ENCODE data around the gene EEF1B2.
A peak's percentile ranks its signal among the peaks of the same experiment; 100 is the strongest.
"Not testable (repeated sequence)": the region's sequence is repeated elsewhere in the genome, so short reads cannot be mapped to it uniquely, and the experiment has no call there.

Gene EEF1B2

DNA sequence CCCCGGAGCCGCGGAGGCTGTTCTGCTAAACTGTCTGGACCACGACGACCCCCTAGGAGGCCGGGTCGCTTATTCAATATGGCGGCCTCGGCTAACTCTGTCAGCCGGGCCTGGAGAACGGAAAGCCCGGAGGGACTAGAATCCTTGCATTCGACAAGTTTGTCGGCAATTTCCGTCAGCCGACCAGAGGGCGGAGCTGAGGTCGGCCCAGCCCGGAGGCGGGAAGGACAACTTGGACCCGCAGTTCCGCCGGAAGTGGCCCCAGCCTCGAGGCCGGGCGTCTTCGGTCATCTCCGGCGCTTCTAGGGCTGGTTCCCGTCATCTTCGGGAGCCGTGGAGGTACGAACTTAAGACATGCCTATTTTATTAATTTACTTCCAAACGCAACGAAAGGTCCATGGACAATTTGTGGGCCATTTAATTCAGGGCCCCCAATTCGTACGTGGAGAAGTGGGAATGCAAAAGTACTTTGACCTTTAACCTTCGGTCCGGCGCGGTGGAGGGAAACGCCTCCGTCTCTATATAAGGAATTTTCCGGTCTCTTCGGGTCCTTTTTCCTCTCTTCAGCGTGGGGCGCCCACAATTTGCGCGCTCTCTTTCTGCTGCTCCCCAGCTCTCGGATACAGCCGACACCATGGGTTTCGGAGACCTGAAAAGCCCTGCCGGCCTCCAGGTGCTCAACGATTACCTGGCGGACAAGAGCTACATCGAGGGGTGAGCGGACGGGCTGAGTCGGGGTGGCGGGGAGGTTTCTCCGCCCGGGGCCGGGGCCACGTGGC lies at the start of gene EEF1B2, which contains the start of gene NDUFS1:
EEF1B2 (plus strand) TSS at position 550 of the 779 bp plus-strand sequence; CDS start at position 635, 85 bp downstream.
NDUFS1 (minus strand) TSS at position 99 of the 779 bp plus-strand sequence. CDS start 5,766 bp downstream, outside the sequence.
- peak; percentile 98 for DNase-seq

DNA sequence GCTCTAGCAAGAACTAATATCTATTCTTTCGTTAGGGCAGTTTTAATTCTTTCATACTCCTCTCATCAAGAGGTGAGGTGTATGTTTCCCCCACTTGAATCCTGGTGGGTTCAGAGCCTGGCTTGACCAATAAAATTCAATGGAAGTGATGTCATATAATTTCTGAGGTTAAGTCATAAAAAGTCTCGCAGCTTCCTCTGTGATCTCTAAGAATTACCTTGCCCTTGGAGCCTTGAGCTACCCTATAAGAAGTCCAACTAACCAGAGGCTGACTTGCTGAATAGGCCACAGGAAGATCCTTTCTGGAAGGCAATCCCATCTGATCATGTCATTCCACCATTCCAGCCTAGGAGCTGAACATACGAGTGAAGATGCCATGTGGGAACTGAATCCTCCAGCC lies 47.6 kb upstream of the EEF1B2 start:
- no peak for DNase-seq

DNA sequence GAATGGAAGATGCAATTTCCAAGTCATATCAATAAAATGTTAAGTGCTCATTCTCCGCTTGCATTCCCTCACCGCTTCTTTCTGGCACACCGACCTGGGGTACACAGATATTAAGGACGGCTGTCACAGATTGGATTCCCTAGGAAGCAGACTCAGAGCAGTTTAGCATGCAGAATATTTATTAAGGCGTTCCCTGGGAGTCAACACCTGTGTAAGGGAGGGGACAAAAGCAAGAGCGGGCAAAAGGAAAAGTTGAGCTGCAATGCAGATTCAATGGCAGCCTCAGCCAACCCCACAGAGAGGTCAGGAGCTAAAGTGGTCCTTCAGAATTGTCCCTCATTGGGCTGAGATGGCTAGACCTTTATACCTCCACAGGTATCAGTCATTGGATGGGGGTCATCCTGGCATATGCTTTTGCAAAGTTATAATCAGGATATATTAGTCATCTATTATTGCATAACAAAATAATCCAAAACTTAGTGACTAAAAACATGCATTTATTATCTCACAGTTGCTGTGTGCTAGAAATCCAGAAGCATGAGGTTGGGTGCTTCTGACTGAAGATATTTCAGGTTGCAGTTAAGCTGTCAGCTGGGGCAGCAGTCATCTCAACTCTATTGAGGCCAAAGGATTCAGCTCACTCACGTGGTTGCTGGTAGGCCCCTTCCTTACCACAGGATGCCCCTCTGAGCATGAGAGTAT lies 46.7 kb upstream of the EEF1B2 start:
- DNase-seq, result no peak

DNA sequence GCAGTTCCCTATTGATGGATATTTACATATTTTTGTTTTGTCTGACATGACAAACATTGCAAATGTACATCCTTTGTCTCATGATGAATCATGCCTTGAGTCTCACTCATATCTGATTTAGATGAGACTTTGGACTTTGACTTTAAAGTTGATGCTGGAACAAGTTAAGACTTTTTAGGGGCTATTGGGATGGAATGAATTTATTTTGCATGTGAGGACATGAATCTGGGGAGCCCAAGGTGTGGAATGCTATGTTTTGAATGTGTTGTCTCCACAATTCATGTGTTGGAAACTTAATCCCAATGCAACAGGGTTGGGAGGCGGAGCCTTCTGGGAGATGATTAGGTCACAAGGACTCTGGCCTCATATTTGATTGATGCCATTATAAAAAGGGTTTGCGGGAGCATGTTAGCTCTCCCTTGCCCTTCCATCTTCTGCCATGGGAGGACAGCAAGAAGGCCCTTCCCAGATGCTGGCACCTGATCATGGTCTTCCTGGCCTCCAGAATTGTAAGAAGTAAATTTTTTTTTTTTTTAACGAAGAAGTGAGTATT lies 44.6 kb upstream of the EEF1B2 start:
- DNase-seq, result no peak

- DNase-seq, result no peak
Measured at GRCh38 chr2:206116278-206116677, 43.4 kb upstream of the EEF1B2 start.

- DNase-seq, result not testable (repeated sequence)
Measured at GRCh38 chr2:206122569-206122968, 37.1 kb upstream of the EEF1B2 start.

DNA sequence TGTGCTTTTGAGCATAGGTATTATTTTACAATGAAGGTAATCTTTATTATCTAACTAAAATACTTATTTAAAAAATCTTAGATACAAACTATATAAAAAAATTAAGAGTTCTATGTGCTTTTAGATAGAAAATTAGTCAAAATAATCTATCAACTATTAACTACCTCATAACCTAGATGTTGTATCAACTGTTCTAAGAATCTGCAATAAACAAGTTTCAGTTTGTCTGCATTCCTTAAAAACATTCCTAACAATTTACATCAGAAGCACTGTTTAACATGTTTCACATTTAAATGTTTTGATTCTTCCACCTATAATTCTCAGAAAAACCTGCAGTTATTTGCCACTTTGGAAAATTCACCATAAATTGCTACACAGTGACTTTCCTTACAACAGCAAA lies 33.8 kb upstream of the EEF1B2 start:
- DNase-seq, result no peak

DNA sequence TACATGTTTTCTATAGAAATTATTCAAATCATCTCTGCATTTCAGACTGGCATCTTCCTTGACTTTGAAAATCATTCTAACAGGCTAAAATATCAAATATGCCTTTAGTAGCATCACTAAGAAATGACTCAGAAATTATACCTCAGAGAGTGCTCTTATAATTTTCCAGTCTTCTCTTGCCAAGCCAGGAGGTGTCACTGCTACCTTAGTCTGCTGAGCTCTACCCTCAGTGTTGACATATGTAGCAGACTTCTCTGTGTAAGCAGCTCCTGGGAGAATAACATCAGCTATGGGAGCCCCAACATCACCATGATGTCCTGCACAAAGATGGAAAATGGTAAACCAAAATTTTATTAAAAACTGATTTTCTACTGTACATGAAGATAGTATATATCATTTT lies 32.0 kb upstream of the EEF1B2 start:
- DNase-seq, result no peak

DNA sequence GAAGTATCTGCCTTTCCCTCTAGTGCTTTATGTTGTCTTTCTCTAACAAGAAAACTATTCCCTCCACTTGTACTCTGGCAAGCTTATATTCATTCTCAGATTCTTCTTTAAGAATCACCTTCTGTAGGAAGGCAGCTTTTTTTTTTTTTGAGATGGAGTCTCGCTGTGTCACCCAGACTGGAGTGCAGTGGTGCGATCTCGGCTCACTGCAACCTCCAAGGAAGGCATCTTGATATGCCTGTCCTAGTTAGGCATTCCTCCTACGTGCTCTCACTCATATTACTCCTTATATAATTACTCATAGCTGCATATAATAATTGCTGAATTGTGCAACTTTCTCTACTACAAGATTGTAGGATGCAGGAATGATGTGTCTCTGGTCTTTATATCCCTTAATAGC lies 16.2 kb upstream of the EEF1B2 start:
- no peak for DNase-seq

DNA sequence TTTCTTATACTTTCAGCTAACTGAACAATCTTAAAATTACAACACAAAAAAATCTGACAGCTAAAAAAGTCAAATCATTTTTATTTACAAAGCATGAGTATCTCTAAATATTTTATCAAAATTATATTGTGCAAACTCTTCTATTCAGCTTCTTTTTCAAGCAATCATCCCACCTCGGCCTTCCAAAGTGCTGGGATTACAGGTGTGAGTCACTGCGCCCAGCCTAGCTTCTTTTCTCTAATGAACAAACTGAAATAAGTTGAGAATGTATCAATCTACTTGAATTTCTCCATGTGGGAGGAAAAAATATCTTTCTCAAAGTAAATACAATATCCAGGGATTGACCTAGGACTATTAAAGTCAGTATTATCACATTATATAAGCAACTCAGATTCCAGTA lies 15.3 kb upstream of the EEF1B2 start:
- no peak for DNase-seq

DNA sequence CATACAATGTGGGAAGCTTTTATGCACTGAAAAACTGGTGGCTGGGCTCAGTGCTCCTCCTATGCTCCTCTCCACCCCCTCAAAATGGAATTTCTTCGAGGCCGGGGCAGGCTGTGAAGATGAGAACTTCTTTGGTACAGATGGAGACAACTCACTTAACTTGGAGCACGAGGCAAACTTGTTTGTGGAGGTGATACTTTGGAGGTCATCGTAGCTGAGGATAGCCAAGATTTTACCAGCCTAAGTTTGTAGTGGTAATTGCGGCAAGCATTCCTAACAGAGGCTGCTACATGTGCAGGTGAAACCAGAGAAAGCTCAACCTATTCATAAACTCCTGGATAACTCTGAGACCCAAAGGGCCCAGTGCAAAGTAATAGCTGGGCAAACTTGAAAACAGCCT lies 14.0 kb upstream of the EEF1B2 start:
- DNase-seq, result no peak

- DNase-seq, result no peak
Measured at GRCh38 chr2:206149330-206149729, 10.4 kb upstream of the EEF1B2 start.

GRCh38 chr2:206150168-206150567 lies 9.5 kb upstream of the EEF1B2 start:
- no peak for DNase-seq

DNA sequence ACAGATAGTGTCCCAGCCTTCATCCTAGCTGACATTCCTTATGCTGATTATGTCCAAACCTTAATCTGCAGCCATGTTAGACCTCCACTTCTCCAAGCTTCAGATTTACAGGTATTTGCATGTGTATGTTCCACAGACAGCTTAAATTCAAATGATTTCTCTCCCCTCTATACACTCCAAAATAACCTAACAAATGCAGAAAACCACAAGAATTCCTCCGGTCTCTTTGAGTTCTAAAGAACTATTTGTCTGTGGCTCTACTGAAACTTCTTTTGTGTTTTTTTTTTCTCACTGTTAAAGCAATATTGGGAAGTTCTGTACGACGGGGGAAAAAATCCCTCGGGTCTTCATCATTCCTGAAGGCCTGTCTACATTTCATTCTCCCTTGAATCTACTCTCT lies 9.1 kb upstream of the EEF1B2 start:
- DNase-seq, result no peak

- DNase-seq, result no peak
Measured at GRCh38 chr2:206154197-206154596, 5.5 kb upstream of the EEF1B2 start.

DNA sequence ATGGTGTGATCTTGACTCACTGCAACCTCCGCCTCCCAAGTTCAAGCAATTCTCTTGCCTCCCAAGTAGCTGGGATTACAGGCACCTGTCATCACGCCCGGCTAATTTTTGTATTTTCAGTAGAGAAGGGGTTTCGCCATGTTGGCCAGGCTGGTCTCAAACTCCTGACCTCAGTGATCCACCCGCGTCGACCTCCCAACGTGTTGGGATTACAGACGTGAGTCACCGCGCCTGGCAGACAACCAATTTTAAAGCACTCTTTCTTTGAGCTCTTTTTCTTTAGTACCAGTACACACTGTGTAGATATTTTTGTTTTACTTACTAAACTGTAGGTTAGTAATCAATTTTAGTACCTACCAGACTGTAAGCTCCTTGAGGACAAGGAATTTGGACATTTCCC lies 2.7 kb upstream of the EEF1B2 start:
- DNase-seq, result not testable (repeated sequence)

GRCh38 chr2:206158563-206159345 lies 941 bp upstream of the EEF1B2 start:
- no peak for DNase-seq

DNA sequence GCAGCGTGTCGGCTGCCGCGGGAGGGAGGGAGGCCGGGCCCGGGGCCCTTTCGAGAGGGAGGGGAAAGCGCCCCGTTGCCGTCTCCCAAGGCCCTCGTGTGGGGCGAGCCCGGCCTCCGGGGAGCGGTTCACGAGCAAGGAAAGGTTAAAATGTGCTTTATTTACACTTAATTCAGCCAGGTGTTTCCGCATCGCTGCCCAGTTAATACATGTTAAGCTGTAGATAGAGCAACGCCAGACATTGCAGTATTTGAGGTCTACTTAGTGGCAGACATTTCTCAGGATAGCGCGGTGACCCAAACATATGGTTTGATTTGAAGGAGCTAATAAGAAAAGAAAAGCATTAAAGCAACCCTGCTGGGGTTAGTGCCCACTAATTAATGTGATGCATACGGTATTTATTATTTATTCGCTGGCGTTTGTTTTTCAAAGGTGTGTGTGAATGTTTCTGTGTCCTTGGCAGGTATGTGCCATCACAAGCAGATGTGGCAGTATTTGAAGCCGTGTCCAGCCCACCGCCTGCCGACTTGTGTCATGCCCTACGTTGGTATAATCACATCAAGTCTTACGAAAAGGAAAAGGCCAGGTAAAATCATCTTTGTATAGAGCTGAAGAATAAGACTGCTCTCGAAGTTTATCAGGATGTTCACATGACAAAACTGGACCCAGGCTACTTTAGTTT lies 571 bp downstream of the EEF1B2 start:
- peak; percentile 61 for DNase-seq

- DNase-seq, result no peak
Measured at GRCh38 chr2:206160807-206161179, 1.1 kb downstream of the EEF1B2 start.

DNA sequence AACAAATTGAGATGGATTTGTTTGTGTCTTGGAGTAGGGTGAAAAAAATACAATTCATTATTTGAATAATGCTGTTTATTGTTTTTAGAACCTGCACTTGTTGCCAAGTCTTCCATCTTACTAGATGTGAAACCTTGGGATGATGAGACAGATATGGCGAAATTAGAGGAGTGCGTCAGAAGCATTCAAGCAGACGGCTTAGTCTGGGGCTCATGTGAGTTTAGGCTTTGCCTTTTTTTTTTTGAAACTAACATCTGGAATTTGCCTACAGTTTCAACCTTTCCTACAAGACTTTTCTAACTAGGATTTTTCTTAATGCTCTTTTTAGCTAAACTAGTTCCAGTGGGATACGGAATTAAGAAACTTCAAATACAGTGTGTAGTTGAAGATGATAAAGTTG lies 2.7 kb downstream of the EEF1B2 start:
- not testable (repeated sequence) for DNase-seq

- DNase-seq, result no peak
Measured at GRCh38 chr2:206163251-206163880, 3.7 kb downstream of the EEF1B2 start.

DNA sequence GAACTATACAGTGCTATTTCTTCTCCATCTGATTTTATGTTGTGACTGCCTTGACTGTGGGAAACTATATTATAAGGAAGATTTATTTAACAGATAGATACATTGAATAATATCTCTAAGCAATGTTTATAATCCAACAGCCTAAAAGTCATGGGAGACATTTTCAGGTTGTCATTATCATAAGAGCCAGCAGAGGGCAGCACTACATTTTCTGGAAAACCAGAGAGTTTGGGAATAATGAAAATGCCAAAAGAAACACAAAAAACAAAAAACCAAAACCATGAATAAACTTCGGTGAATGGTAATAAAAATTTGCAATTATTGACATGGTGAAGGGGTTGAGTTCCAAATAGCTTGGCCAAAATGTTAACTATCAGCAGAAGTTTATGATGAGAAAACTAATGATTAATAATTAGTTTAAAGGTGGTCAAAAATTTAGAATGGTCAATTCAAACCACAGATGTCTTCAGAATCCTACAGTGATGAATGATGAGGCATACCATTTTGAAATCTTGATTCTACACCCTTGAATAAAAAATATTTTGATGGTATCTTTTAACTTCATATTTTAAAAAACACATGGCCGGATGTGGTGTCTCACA lies 4.7 kb downstream of the EEF1B2 start:
- peak; percentile 47 for DNase-seq

All from left hindlimb (tissue), 1 donor.